SK-N-SH treated with all-trans-retinoic acid at 6 μM for 48 hours (cell line): Measurements from ENCODE around the gene C10orf95.
"Not testable (repeated sequence)": the region's sequence is repeated elsewhere in the genome, so short reads cannot be mapped to it uniquely, and the experiment has no call there.

ENCODE experiments used
- ATAC-seq: fragments of 200-7000 bp; cut with Tn5 transposase; 3 replicates; pipeline ENCODE4 v1.9.1; 2020; ENCODE audit warnings: mild to moderate bottlenecking, moderate library complexity
- BACH2 ChIP-seq: fragments of 250-450 bp; sonication (Bioruptor Pico); IDR thresholded peaks from 2 replicates; pipeline ENCODE4 v1.9.0; 2021; ENCODE audit warnings: mild to moderate bottlenecking, borderline replicate concordance
- CREB5 ChIP-seq: fragments of 250-450 bp; sonication (Bioruptor Pico); IDR thresholded peaks from 2 replicates; pipeline ENCODE4 v1.5.1; 2020; ENCODE audit warnings: low read depth, mild to moderate bottlenecking, moderate library complexity
- CSDC2 ChIP-seq: fragments of 250-450 bp; sonication (Bioruptor Pico); IDR thresholded peaks from 2 replicates; pipeline ENCODE4 v1.5.0; 2020; ENCODE audit warnings: mild to moderate bottlenecking, moderate library complexity
- CSRNP3 ChIP-seq: fragments of 250-450 bp; sonication (Bioruptor Pico); IDR thresholded peaks from 2 replicates; pipeline ENCODE4 v1.5.1; 2021; ENCODE audit warnings: mild to moderate bottlenecking, moderate library complexity
- ESRRG ChIP-seq: fragments of 250-450 bp; sonication (Bioruptor Pico); IDR thresholded peaks from 2 replicates; pipeline ENCODE4 v1.6.1; 2021; ENCODE audit warnings: mild to moderate bottlenecking
- GLIS3 ChIP-seq: fragments of 250-450 bp; sonication (Bioruptor Pico); IDR thresholded peaks from 2 replicates; pipeline ENCODE4 v1.5.0; 2020; ENCODE audit warnings: mild to moderate bottlenecking, moderate library complexity
- ISL1 ChIP-seq: fragments of 250-450 bp; sonication (Bioruptor Pico); IDR thresholded peaks from 2 replicates; pipeline ENCODE4 v2.1.2; 2022; ENCODE audit warnings: mild to moderate bottlenecking, moderate library complexity
- PATZ1 ChIP-seq: fragments of 250-450 bp; sonication (Bioruptor Pico); IDR thresholded peaks from 2 replicates; pipeline ENCODE4 v1.8.0; 2020; ENCODE audit warnings: mild to moderate bottlenecking, moderate library complexity, borderline replicate concordance
- PPARA ChIP-seq: fragments of 250-450 bp; sonication (Bioruptor Pico); IDR thresholded peaks from 2 replicates; pipeline ENCODE4 v1.5.0; 2020; ENCODE audit warnings: mild to moderate bottlenecking, borderline replicate concordance
- RARB ChIP-seq: fragments of 250-450 bp; sonication (Bioruptor Pico); IDR thresholded peaks from 2 replicates; pipeline ENCODE4 v1.8.0; 2021; ENCODE audit warnings: mild to moderate bottlenecking, moderate library complexity
- TCF4 ChIP-seq: fragments of 250-450 bp; sonication (Bioruptor Pico); IDR thresholded peaks from 2 replicates; pipeline ENCODE4 v1.8.0; 2021; ENCODE audit warnings: mild to moderate bottlenecking, moderate library complexity, borderline replicate concordance
- TSHZ2 ChIP-seq: fragments of 250-450 bp; sonication (Bioruptor Pico); IDR thresholded peaks from 2 replicates; pipeline ENCODE4 v1.5.0; 2020; ENCODE audit warnings: mild to moderate bottlenecking, moderate library complexity
- ZC3H10 ChIP-seq: fragments of 250-450 bp; sonication (Bioruptor Pico); IDR thresholded peaks from 2 replicates; pipeline ENCODE4 v1.5.1; 2021; ENCODE audit warnings: mild to moderate bottlenecking, moderate library complexity
- ZFP3 ChIP-seq: fragments of 250-450 bp; sonication (Bioruptor Pico); IDR thresholded peaks from 2 replicates; pipeline ENCODE4 v1.5.0; 2020; ENCODE audit warnings: mild to moderate bottlenecking, moderate library complexity
- ZFP30 ChIP-seq: fragments of 450-650 bp; formaldehyde crosslinking; IDR thresholded peaks from 2 replicates; pipeline ENCODE4 v1.5.0; 2022; ENCODE audit warnings: mild to moderate bottlenecking, moderate library complexity
- ZNF565 ChIP-seq: fragments of 450-650 bp; formaldehyde crosslinking; conservative IDR thresholded peaks from 2 replicates; pipeline ENCODE4 v1.5.0; 2020; ENCODE audit warnings: low read depth, mild to moderate bottlenecking, moderate library complexity
- ZNF70 ChIP-seq: fragments of 450-650 bp; formaldehyde crosslinking; IDR thresholded peaks from 2 replicates; pipeline ENCODE4 v1.5.0; 2020; ENCODE audit warnings: mild to moderate bottlenecking, moderate library complexity
- ZNF8 ChIP-seq: fragments of 450-650 bp; formaldehyde crosslinking; IDR thresholded peaks from 2 replicates; pipeline ENCODE4 v1.5.0; 2020; ENCODE audit warnings: mild to moderate bottlenecking, moderate library complexity

C10orf95 gene

GRCh38 chr10:102451105-102451969 is at the start of gene C10orf95:
Gene C10orf95 (minus strand): TSS chr10:102451543. CDS start chr10:102451093, 450 bp downstream.
- no peak for TF ChIP-seq PATZ1
- no peak for TF ChIP-seq TCF4 (CRISPR knock-in tag)
- TF ChIP-seq PPARA (CRISPR knock-in tag), result no peak
- no peak for TF ChIP-seq GLIS3 (CRISPR knock-in tag)
- TF ChIP-seq CSDC2 (CRISPR knock-in tag), result no peak
- no peak for TF ChIP-seq ZFP3 (CRISPR knock-in tag)
- TF ChIP-seq RARB (CRISPR knock-in tag), result no peak
- TF ChIP-seq TSHZ2 (CRISPR knock-in tag), result no peak
- no peak for TF ChIP-seq ESRRG (CRISPR knock-in tag)
- no peak for TF ChIP-seq CSRNP3 (CRISPR knock-in tag)
- peak; percentile 6; the same call in 2 of the 3 replicates for ATAC-seq

GRCh38 chr10:102500686-102501085 is 49.3 kb upstream of the C10orf95 start:
- not testable (repeated sequence) for ATAC-seq

GRCh38 chr10:102499356-102499755 is 48.0 kb upstream of the C10orf95 start:
- no peak for TF ChIP-seq PPARA (CRISPR knock-in tag)
- no peak for TF ChIP-seq CSRNP3 (CRISPR knock-in tag)
- TF ChIP-seq ZNF70 (CRISPR knock-in tag), result no peak
- no peak for TF ChIP-seq CSDC2 (CRISPR knock-in tag)
- TF ChIP-seq ESRRG (CRISPR knock-in tag), result no peak
- no peak for ATAC-seq

GRCh38 chr10:102497545-102497944 is 46.2 kb upstream of the C10orf95 start:
- no peak for ATAC-seq
- no peak for TF ChIP-seq PPARA (CRISPR knock-in tag)
- no peak for TF ChIP-seq ZFP3 (CRISPR knock-in tag)
- no peak for TF ChIP-seq BACH2 (CRISPR knock-in tag)
- TF ChIP-seq PATZ1, result no peak
- no peak for TF ChIP-seq ZNF565
- TF ChIP-seq GLIS3 (CRISPR knock-in tag), result no peak
- no peak for TF ChIP-seq ZC3H10
- TF ChIP-seq ZNF70 (CRISPR knock-in tag), result no peak
- no peak for TF ChIP-seq ISL1 (CRISPR knock-in tag)
- no peak for TF ChIP-seq CREB5
- no peak for TF ChIP-seq ZNF8 (CRISPR knock-in tag)
- no peak for TF ChIP-seq RARB (CRISPR knock-in tag)
- TF ChIP-seq TCF4 (CRISPR knock-in tag), result no peak
- TF ChIP-seq ZFP30 (CRISPR knock-in tag), result no peak
- TF ChIP-seq, all 23 proteins: peak for 0
